HCEC 1CT (cell line): Measurements from ENCODE around the gene TBCD.
"Not testable (repeated sequence)": the region's sequence is repeated elsewhere in the genome, so short reads cannot be mapped to it uniquely, and the experiment has no call there.

Experiments used
- DNase-seq: peaks from one replicate; pipeline ENCODE4 v3.0.0-alpha.2; 2017

TBCD gene

GRCh38 chr17:82941021-82942001, 189.4 kb downstream of the TBCD start:
- DNase-seq, result no peak

- DNase-seq, result no peak
Observed at GRCh38 chr17:82942166-82943130, 190.6 kb downstream of the TBCD start.

GRCh38 chr17:82943339-82943738, 191.5 kb downstream of the TBCD start:
- DNase-seq, result no peak

- no peak for DNase-seq
Observed at GRCh38 chr17:82943751-82944150, 191.9 kb downstream of the TBCD start.

- no peak for DNase-seq
Observed at GRCh38 chr17:82944990-82945389, 193.1 kb downstream of the TBCD start.

GRCh38 chr17:82946081-82946480, 194.2 kb downstream of the TBCD start:
- DNase-seq, result no peak

- DNase-seq, result no peak
Observed at GRCh38 chr17:82947051-82947991, 195.5 kb downstream of the TBCD start.

- no peak for DNase-seq
Observed at GRCh38 chr17:82948081-82948511, 196.2 kb downstream of the TBCD start.

GRCh38 chr17:82948957-82949356, 197.1 kb downstream of the TBCD start:
- no peak for DNase-seq

GRCh38 chr17:82949361-82949760, 197.5 kb downstream of the TBCD start:
- DNase-seq, result no peak

GRCh38 chr17:82949984-82950383, 198.1 kb downstream of the TBCD start:
- no peak for DNase-seq

GRCh38 chr17:82950525-82951102, 198.7 kb downstream of the TBCD start:
- no peak for DNase-seq

- no peak for DNase-seq
Observed at GRCh38 chr17:82952019-82952418, 200.2 kb downstream of the TBCD start.

GRCh38 chr17:82955106-82955505, 203.2 kb downstream of the TBCD start:
- DNase-seq, result not testable (repeated sequence)

GRCh38 chr17:82955627-82956026, 203.8 kb downstream of the TBCD start:
- DNase-seq, result not testable (repeated sequence)

GRCh38 chr17:82956146-82956725, 204.4 kb downstream of the TBCD start:
- no peak for DNase-seq

GRCh38 chr17:82956726-82957468, 205.0 kb downstream of the TBCD start:
- no peak for DNase-seq

GRCh38 chr17:82957469-82957795, 205.6 kb downstream of the TBCD start:
- no peak for DNase-seq

GRCh38 chr17:82957961-82958561, 206.2 kb downstream of the TBCD start:
- DNase-seq, result no peak

- DNase-seq, result no peak
Observed at GRCh38 chr17:82959242-82959930, 207.5 kb downstream of the TBCD start.
